LNCaP clone FGC (cell line): ENCODE results near the gene ARHGAP19.
"Not testable (repeated sequence)": the region's sequence is repeated elsewhere in the genome, so short reads cannot be mapped to it uniquely, and the experiment has no call there.

Experiments
- DNase-seq: peaks from one replicate; pipeline ENCODE4 v3.0.0-alpha.2; 2011; ENCODE audit warnings: low read depth
- H3K4me3 ChIP-seq: 2 replicates; pipeline ENCODE4 v1.5.1; 2011; ENCODE audit warnings: mild to moderate bottlenecking, low read depth, low read length, control low read depth
- CTCF ChIP-seq: IDR thresholded peaks from 2 replicates; pipeline ENCODE4 v1.5.1; 2012; ENCODE audit warnings: mild to moderate bottlenecking; ENCODE audit not compliant: control insufficient read depth, insufficient read depth; ENCODE audit errors: extremely low read depth

The ARHGAP19 gene

GRCh38 chr10:97278491-97278989, 13.9 kb downstream of the ARHGAP19 start:
- H3K4me3 ChIP-seq = no peak overlapping the region
- TF ChIP-seq CTCF = peak; percentile 65

DNA sequence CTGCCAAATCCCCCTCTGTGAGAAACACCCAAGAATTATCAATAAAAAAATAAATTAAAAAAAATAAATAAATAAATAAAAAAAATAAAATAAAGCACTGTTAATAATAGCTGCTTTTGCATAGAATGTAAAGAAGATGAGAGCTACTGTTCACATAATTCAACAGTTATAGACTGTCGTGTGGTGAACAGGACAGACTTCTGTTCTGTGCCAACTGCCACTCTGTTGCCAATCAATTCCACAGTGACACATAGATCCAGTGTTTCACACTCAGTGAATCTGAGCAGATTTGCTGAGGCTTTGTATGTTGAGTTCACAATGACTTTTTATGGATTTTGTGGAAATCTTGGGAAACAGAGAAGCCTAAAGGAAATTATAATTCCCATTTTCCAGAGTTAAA, 14.9 kb downstream of the ARHGAP19 start:
- H3K4me3 ChIP-seq = no peak overlapping the region
- no peak for DNase-seq
- no peak for TF ChIP-seq CTCF

More at GRCh38 chr10:97278491-97278989, 13.9 kb downstream of the ARHGAP19 start:
- peak; percentile 49 for DNase-seq

DNA sequence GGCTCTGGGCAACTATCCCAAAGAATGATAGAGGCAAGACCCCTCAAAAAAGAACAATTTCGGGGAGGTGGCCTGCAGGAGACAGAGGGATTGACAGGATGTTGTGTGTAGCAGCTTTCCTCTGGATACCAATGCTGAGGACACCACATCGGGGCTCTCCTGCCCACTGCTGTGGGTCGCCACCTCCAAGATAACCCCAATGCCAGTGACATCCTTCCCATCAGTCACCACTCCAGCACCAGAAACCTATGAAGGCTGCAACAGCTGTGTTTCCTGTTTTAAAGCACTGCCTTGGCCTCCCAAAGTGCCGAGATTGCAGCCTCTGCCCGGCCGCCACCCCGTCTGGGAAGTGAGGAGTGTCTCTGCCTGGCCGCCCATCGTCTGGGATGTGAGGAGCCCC, 17.6 kb downstream of the ARHGAP19 start:
- H3K4me3 ChIP-seq = no peak overlapping the region
- TF ChIP-seq CTCF = no peak
- DNase-seq = no peak

- TF ChIP-seq CTCF = no peak
- no peak for DNase-seq
- H3K4me3 ChIP-seq = no peak overlapping the region
Measured at GRCh38 chr10:97273700-97274099, 18.7 kb downstream of the ARHGAP19 start.

DNA sequence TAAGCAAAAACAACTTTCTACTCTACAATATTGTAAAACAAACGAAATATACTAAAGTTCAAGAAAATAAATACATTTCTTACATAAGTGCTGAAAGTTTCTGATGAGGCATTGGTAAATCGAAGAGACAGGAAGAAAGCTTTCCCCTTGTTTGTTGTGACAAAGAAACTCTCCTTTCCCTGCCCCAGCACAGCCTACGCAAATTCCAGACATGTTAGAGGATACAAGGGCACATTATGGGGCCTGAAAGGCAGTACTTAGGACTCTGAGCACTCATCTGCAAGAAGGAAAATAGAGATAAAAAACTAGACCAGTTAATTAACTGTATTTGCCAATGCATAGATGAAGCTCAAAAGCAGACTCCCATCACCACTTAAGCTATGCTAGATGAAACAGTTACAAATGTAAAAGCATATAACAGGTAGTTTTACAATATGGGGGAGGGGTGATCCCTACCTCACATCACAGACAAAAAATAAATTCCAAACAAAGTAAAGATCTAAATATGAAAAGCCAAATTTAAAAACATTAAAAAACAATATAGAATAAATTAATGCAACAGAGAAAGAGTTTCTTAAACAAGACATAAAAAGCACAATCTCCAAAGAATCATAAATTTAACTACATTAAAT, 21.8 kb downstream of the ARHGAP19 start:
- no peak overlapping the region for H3K4me3 ChIP-seq
- no peak for DNase-seq
- no peak for TF ChIP-seq CTCF

- DNase-seq = no peak
- H3K4me3 ChIP-seq = no peak overlapping the region
- no peak for TF ChIP-seq CTCF
Measured at GRCh38 chr10:97267671-97268070, 24.8 kb downstream of the ARHGAP19 start.

DNA sequence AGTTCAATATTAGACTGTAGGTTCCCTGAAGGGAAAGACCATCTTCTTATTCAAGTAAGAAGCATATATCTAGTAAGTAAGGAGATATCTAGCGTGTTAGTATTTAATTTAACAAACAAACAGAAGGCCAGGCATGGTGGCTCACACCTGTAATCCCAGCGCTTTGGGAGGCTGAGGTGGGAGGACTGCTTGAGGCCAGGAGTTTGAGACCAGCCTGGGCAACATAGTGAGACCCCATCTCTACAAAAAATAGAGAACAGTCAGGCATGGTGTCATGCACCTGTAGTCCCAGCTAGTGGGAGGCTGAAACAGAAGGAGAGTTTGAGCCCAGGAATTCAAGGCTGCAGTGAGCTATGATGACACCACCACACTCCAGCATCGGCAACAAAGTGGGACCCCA, 27.3 kb downstream of the ARHGAP19 start:
- not testable (repeated sequence) for DNase-seq, H3K4me3 ChIP-seq
